Right renal pelvis (tissue), 4 donors: ENCODE data around the gene EFR3B. TPM values are rescaled to one million over a fixed set of nuclear protein-coding genes. Genes with fewer than 3 reads are reported as not detected.

Experiments used
- DNase-seq, 4 donors: peaks; one replicate each; pipeline ENCODE4 v3.0.0-alpha.2; 2013; ENCODE audit warnings: low read depth in 4 of 4, low spot score in 3 of 4, missing footprints in 1 of 4
- polyA plus RNA-seq, 4 donors: library from polyadenylated mRNA; unstranded; fragments of 120-200 nt; gene quantifications; one replicate each; pipeline ENCODE4 v1.2.1, GENCODE V29; 2013; ENCODE audit not compliant: insufficient read length in 4 of 4

The EFR3B gene
- polyA plus RNA-seq, 4 donors = 5.7 to 5.9 (median 5.8) TPM

DNA sequence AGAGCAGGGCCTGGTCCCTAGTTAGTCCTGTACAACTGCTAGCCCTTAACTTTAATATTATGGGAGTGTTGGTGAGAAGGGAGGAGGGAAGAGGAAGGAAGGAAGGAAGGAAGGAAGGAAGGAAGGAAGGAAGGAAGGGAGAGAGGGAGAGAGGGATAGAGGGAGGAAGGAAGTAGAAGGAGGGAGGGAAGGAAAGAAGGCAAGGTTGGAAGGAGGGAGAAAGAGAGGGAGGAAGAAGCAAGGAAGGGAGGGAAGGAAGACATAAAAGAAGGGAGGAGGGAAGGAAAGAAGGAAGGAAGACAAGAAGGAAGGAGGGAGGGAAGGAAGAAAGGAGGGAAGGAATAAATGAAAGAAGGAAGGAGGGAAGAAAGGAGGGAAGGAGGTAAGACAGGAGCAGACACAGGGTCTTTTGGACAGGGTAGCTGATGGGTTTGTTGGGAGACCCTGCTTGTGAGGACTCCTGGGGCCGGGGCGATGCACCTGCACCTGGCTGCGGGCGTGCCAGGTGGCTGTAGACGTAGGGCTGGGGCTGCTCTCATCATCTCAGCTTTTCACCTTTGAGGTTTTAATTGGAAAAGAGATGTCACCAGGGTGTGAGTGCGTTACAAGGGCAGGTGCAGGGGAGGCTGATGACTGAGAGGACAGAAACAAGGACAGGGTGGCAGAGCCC is 132.5 kb downstream of the EFR3B start:
- no peak for DNase-seq

DNA sequence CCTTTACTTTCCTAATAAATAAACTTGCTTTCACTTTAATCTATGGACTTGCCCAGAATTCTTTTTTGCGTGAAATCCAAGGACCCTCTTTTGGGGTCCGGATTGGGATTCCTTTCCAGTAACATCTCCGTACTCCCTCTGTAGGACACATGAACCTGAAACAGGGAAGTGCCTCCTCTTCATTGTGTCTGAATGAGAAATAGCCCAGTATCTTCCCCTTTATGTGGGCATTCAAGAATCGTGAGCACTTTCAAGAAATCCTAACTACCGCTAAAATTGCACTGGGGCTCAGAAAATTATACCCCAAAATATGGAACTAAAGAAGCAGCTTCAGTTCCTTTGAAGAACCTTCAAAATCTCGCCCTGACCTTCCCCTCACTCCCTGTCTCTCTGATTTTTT is 134.3 kb downstream of the EFR3B start:
- no peak for DNase-seq

DNA sequence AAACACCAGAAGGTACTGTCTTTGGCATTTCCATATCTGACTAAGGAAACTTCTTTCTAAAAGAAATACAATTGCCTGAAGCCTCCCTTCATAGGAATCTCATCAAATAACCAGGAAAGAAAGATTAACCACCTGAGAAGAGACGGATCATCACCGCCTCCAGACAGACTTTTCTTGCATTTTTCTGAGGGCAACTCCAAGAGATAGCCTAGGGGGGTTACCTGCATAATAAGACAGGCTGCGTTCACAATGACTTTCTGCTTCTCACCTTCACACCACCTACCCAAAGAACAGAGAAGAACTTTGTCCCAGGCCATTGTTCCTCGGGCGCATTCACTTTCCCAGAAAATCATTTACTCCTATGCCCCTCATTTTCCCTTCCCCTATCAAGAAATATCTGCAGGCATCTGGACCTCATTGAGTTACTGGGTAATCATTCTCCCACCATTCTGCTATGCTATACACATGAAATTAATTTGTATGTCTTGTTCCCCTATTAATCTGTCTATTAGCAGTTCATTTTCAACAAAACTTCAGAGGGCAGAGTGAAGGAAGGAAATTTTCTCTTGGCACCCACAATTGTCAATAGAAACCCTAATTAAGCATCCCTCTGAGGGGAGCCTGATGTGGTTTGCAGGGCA is 134.8 kb downstream of the EFR3B start:
- DNase-seq = no peak

DNA sequence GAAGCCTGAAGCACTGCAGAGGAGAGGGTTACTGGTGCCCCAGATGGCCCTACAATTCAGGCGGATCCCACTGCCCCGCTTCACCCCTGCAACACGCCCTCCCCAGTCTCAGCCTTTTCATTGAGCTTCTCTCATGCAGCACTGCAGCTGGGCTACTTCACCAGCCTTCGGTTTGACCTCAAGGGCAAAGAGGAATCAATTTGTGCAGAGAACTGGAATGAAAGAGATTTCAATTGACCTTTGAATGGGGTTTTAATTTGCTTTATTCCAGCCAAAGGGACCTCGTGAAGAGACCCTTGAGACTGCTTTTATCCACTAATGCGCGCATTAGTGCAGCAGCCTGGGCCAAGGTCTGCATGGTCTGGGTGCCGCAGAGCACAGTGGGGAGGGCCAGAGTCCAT is 135.3 kb downstream of the EFR3B start:
- no peak for DNase-seq

DNA sequence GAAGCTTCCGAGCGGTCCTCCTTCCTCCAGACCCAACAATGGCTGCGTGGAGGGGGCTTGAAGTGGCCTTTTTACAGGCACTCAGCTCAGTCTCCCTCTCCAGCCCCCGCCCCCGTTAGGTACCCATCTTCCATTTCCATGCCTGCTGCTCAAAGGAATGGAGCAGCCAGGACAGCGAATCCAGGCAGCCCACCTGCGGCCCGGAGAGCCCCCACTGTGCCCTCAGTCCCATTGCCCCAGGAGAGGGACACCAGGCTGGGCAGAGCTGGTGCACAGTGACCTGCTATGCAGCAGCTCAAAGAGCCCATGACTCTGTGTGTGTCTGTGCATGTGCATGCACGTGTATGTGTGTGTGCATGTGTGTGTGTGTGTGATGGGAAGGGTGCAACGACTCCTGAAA is 137.1 kb downstream of the EFR3B start:
- no peak for DNase-seq

DNA sequence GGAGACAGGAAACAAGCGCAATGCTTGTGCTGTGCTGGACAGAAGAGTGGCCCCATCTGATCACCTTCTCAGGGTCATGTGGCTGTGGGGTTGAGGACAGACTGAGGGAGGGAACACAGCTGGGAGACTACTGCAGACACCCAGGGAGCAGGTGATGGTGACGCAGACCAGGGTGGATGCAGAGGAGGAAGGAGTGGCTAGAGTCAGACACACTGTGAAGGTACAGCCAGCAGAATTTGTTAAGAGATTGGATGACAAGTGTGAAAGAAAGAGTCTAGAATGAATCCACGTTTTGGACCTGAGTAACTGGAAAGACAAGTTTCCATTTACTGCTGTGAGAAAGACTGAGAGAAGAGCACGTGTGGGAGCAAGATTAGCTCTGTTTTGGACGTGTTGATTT is 142.4 kb downstream of the EFR3B start:
- DNase-seq = no peak

DNA sequence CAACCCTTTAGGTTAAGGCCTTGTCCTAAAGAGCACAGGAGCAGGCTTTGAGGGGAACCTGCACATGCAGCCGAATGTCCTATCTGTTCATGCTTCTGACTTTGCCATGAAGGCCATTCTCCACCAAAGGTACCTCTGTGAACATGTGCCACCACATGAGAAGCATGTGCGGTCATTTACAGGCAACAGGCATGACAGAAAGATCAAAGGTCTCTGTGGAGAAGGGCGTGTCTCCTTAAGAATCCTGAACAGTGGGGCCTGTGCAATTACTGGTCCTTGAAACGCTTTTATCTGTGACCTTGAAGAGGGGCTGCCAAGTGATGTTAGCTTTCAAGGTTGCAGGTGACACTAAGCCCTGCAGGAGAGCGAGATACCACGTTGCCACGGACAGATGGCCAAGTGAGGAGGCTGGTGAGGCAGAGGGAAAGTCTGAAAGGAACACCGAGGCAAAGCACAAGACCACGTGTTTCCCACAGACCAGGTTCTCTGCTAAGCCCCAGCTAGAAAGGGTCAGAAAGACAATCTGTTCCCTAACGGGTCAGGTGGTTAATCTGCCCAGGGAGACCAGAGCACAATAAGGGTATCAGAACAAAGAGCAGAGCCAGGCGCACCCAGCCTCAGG is 146.0 kb downstream of the EFR3B start:
- DNase-seq = no peak

DNA sequence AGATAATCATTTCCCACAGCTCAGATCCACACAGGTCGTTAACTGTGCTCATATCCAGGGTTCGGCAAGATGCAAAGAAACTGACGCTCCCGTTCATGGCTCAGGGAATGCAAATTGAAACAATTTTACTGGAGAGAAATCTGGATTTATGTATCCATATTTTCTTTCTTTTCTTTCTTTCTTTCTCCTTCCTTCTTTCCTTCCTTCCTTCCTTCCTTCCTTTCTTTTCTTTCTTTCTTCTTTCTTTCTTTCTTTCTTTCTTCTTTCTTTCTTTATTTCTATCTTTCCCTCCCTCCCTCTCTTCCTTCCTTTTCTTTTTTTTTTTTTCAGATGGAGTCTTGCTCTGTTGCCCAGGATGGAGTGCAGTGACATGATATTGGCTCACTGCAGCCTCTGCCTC is 146.5 kb downstream of the EFR3B start:
- no peak for DNase-seq

DNA sequence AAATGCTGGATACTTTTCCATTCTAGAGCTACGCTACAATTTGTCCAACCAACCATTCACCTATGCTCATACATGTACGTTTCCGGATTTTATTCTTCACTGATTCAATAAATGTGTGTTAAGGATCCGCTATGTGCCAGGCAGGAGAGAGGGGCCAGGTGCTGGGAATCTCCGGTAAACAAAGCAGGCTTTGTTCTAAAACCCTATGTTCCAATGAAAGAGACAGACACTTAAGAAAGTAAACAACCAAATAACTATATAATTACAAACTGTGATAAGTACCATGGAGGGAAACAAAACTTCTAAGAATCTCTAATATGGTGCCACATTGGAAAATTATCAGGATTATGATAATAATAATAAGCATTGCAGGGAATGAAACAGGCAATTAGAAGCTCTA is 148.7 kb downstream of the EFR3B start:
- DNase-seq = no peak

DNA sequence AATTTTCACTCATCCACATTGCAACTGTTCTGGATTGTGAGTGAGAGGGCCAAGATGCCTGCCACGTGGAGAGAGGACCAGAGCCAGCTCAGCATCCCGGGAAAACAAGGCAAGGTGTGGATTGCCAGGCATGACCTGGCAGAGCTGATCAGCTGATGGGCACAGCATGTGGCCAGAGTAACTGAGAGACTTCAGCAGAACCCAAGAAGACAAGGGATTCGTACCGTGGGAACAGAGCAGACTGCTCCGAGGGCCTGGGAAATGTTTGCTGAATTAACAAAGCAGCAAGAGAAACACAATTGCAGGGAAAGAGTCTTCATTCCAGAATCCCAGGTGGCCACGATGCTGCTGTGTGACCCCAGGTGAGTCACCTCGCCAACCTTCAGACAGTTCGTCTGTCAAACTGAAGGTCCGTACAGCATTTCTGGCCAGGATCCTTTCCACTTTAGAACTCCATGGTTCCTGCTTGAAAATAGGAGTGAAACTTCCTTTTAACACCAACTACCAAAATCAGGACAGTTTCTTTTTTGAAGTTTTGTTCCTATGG is 152.8 kb downstream of the EFR3B start:
- no peak for DNase-seq

DNA sequence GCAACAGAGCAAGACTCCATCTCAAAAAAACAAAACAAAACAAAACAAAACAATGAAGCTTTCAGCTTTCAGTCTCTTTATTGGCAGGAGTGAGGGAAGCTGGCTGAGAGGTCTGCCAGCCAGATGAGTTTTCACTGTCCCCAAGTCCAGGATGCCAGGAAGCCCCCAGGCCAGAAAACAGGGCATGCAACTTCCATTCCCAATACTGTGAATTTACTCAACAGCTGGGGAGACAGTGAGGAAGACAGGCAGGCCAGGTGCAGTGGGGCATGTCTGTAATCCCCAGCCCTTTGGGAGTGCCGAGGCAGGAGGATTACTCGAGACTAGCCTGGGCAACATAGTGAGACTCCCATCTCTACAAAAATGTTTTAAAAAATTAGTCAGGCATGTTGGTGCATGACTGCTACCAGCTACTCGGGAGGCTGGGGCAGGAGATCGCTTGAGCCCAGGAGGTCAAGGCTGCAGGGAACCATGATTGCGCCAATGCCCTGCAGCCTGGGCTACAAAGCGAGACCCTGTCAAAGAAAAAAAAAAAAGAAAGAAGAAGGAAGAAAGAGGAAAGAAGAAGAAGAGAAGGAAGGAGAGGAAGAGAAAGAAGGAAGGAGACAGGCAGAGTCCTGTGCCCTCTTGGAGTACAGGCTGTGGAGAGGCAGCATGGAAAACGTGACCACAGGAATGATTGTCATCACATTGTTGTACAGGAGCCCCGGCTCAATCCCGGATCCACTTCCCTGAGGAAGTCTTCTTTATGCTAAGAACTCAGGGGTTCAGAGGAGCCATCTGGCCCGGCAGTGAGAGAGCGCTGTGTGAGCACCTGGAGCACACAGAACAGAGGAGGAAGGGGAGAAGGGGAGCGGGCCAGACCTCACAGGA is 155.7 kb downstream of the EFR3B start:
- DNase-seq = no peak

DNA sequence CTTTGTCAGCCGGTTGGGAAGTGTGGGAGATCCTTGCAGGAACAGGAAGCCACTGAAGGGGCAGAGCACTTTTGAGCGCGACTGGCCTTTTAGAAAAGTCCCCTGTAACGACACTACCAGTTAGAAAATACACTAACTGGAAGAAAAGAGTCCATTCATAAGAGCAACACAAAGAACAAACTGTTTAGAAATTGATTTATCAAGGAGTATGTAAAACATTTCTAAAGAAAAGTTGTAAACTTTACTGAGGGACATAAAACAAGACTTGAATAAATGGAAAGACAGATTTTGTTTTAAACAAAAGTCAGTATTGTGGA is 156.3 kb downstream of the EFR3B start:
- no peak for DNase-seq

DNA sequence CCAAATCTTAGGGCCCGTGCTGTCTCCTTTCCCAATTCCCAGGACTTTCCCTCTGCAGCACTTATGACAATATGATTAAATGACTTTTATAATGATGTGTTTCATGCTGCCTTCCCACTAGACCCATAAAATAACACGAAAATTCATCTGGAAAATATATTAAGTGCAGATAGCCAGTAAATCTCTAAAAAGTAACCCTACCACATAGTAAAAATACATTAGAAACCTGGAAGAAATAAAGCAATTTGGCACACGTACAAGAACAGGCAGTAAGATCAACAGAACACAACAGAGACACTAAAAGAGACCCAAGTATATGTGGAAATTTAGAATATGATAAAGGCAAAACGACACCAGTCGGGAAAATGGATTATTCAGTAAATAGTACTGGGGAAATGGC is 156.7 kb downstream of the EFR3B start:
- no peak for DNase-seq

DNA sequence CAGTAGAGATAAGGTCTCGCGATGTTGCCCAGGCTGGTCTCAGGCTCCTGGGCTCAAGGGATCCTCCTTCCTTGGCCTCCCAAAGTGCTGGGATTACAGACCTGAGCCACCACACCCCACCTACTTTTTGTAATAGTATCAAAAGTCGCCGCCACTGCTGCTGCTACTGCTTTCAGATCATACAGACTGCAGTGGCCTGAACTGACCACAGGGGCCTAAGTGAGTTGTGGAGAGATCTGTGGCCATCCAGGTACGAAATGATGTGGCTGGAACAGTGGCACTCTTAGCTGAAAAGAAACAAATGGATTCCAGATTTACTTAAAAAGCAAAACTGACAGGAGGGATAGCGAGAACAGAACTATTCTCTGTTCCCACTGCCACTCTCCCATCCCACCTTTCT is 159.4 kb downstream of the EFR3B start:
- DNase-seq = no peak

DNA sequence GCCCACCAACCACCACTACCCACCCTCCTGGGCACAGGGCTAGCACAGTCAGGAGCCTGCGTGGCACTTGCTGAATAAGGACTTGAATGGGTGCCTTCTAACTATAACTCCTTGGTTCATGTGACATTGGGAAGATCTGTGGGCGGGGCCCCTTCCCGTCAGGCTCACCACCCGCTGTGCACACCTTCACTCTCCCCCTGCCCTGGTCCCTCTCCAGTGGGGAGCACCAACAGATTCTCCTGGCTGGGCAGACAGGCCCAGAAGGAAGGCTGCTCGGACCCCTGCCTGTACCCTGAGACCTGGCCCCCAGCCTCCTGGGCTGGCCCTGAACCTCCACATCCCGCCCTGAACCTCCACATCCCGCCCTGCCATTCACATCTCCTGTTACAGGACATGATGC is 159.9 kb downstream of the EFR3B start:
- no peak for DNase-seq

DNA sequence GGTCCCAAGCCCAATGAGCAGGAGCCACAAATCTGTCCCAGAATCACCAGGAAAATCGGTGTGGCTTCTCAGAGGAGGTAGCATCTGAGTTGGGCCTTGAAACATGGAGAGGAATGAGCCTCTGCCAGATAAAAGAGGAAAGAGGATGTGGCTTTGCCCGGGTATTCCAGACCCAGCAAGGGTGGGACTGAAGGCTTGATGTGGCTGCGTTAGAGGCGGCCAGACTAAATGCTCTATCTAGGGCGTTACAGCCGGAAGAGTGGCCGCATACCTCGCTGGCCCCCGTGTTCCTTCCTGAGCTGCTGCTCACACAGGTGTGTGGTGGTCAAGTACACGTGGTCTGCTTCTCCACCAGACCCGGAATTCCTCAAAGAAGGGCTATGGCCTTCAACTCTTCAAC is 160.4 kb downstream of the EFR3B start:
- DNase-seq = no peak

DNA sequence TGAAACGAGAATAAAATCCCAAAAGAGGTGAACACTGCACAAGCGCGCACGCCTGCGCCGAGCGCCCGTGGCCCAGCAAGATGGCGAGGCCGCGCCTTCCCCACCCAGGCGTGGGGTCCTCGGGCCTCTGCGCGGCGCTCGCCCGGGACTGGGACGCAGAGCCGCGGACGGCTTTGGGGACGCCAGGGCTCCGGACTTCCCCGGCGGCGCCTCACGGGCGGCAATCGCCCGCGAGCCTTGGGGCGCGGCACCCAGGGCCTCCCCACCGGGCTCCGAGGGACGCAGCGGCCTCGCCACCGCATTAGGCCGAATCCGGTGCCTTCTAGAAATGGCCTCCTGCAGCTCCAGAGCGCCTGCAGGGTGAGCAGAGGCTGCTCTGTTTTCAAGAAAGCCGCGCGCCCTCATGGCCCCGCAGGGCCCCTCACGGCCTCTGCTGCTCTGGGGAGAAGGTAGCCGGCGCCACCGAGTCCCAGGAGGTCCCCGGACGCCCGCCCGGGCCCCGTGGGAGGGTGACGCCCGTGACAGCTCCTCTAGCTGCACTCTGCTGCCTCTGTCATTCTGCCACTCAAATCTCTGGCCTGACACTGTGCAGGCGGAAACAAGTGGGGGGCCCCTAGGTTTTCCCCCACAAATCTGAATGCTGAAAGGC is 162.4 kb downstream of the EFR3B start:
- no peak for DNase-seq

DNA sequence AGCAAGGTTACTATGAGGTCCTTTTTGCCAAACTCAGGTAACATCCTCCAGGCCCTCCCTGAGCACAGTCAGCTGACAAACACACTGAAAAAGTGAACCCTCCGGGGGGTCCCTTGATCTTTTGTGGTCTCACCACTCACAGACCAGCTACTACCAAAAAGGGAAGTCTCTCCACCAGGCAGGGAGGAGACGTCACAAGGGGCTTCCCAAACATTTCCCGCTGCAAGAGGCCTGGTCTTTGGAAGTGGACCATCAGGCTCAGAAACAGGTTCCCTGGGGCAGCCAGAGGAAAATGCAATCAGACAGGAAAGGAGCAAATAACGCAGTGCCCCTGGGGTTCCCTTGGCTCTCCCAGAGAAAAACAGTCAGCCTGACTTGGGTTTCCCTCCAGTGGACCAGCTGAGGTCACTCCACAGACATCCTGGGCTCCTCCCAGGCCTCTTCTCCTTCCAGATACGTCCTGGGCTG is 165.2 kb downstream of the EFR3B start:
- no peak for DNase-seq
